Keratinocyte (primary cell): Measurements from ENCODE around the gene PLCL1.

ENCODE experiments used
- CTCF ChIP-seq, 3 experiments: IDR thresholded peaks in 1 of 3; conservative IDR thresholded peaks in 1 of 3; optimal IDR thresholded peaks in 1 of 3; 2 replicates in 2 of 3; 3 replicates in 1 of 3; pipeline versions ENCODE3 to v1.5.1; 2011; ENCODE audit warnings: low read length in 3 of 3, mild to moderate bottlenecking in 3 of 3, moderate library complexity in 2 of 3, control low read depth in 1 of 3, inconsistent platforms in 1 of 3; ENCODE audit not compliant: insufficient read depth in 2 of 3; ENCODE audit errors: extremely low read depth in 1 of 3
- EZH2 ChIP-seq: IDR thresholded peaks from one replicate; pipeline ENCODE4 v1.6.1; 2012; ENCODE audit warnings: inconsistent platforms, mild to moderate bottlenecking, low read length, moderate library complexity

DNA sequence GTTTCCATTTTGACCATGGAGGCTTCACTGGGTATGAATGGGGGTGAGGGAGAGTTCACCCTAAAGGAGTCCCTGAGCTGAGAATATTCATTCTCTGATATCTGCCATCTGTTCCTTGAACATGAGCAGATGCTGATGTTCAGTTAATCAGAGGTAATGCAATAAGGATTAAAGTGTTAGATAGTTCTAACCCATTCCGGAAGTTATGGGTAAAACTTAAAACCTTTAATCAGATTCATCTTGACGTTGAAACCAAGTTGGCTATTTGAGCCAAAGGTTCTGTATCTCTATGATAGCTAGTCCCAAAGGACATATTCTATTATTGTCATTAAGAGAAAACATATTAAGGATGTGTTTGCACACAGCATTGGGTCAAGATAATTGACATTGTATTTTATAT is 268.9 kb downstream of the PLCL1 start:
- no peak for TF ChIP-seq CTCF (optimal IDR thresholded peaks at IDR 0.05 in 1 of 3, IDR thresholded peaks at IDR 0.05 in 1 of 3, conservative IDR thresholded peaks at IDR 0.05 in 1 of 3; ENCODE audit: extremely low read depth in 1 of 3, insufficient read depth in 2 of 3, low read length in 3 of 3)
- no peak for TF ChIP-seq EZH2
